Endothelial cell of umbilical vein (primary cell): ENCODE data around the gene DEFB131B.

Experiments
- CTCF ChIP-seq, 2 donors: IDR thresholded peaks; 1 replicate in 1 of 2; 2 replicates in 1 of 2; pipeline ENCODE4 v1.5.1; 2011; ENCODE audit warnings: low read length in 2 of 2, mild to moderate bottlenecking in 2 of 2, moderate library complexity in 2 of 2, control low read depth in 1 of 2, inconsistent platforms in 1 of 2, low read depth in 1 of 2; ENCODE audit not compliant: insufficient read depth in 1 of 2; ENCODE audit errors: extremely low read depth in 1 of 2
- POLR2A ChIP-seq: IDR thresholded peaks from 2 replicates; pipeline ENCODE4 v1.6.1; 2012; ENCODE audit warnings: low read depth, mild to moderate bottlenecking, control low read depth, low read length

- no peak for TF ChIP-seq CTCF (IDR thresholded peaks at IDR 0.05; ENCODE audit: extremely low read depth in 1 of 2, insufficient read depth in 1 of 2, low read depth in 1 of 2, low read length in 2 of 2)
- TF ChIP-seq POLR2A = no peak
These were observed 53.0 kb downstream of the DEFB131B start for GRCh38 chr11:71931245-71931602.
